Loucy (cell line): Measurements from ENCODE around the gene SPATA33.

Source experiments
- EZH2phosphoT487 ChIP-seq: fragments of 200-600 bp; IDR thresholded peaks from 2 replicates; pipeline ENCODE4 v1.6.1; 2018; ENCODE audit warnings: antibody characterized with exemption, mild to moderate bottlenecking, moderate library complexity, borderline replicate concordance
- TF ChIP-seq, protein P1 (sequence below): fragments of 200-600 bp; sonication (generic); conservative IDR thresholded peaks from 2 replicates; pipeline ENCODE4 v1.5.1; 2014; ENCODE audit warnings: mild to moderate bottlenecking, antibody characterized with exemption, low read length

DNA sequence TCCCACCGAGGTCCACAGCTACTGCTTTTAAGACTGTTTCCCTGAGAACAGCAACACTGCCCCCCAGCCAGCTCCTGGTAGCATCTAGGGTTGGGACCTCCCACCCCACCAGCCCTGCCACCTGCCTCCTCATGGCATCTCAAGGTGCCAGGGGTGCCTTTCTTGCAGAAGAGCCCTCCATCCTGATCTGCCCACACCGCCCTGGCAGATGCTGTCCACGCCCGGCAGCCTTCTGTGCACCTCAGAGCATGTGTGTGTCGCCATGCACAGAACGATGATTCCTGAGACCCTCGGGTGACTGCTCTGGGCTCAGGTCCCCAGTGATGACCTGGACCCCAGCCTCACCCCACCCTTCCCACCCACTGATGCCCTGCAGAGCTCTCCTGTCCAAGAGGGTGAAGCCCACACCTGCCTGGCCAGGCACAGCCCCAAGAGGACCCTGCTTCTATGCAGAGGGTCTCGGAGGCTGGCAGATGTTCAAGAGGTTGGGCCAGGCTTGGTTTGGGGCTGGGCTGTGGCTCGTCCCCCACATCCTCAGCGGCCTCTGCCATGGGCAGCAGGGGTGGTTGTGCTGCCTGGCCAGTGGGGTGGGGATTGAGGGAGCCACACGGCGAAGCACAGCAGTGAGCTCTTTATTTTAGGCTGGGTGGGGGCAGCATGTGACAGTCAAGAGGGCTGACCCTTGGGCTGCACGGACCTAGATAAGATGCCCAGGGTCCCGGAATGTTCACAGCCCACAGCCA is 49.1 kb downstream of the SPATA33 start:
- TF ChIP-seq, protein P1, sequence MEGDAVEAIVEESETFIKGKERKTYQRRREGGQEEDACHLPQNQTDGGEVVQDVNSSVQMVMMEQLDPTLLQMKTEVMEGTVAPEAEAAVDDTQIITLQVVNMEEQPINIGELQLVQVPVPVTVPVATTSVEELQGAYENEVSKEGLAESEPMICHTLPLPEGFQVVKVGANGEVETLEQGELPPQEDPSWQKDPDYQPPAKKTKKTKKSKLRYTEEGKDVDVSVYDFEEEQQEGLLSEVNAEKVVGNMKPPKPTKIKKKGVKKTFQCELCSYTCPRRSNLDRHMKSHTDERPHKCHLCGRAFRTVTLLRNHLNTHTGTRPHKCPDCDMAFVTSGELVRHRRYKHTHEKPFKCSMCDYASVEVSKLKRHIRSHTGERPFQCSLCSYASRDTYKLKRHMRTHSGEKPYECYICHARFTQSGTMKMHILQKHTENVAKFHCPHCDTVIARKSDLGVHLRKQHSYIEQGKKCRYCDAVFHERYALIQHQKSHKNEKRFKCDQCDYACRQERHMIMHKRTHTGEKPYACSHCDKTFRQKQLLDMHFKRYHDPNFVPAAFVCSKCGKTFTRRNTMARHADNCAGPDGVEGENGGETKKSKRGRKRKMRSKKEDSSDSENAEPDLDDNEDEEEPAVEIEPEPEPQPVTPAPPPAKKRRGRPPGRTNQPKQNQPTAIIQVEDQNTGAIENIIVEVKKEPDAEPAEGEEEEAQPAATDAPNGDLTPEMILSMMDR, result no peak
- no peak for TF ChIP-seq EZH2phosphoT487
